ENCODE data around the gene IMPG1.
"Not testable (repeated sequence)": the region's sequence is repeated elsewhere in the genome, so short reads cannot be mapped to it uniquely, and the experiment has no call there.

Gene IMPG1

DNA sequence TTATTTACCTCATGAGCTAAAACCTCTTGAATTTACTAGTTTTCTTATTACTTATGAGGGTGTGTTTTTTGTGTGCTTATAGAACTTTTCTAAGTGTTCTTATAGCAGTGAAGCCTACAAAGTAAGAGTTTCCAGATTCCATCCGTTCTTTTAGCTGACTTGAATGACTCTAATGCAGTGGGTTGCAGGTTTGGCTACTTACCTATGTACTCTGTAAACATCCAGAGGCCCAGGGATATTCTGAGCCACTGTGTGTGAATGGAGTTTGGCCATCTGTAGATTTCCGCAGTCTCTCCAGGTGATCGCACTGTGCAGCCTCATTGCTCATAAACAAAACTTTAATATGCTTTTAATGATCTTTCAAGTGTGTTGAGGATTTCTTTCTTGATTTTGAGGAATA lies 165.6 kb downstream of the IMPG1 start:
- Histone ChIP-seq H3K27me3 (ENCODE audit: insufficient read depth, poor library complexity, severe bottlenecking) (no peaks in the 10 kb centered on the region), H3K27ac (replicated peaks) (no peak overlapping the region), H3K4me3 (replicated peaks; ENCODE audit: insufficient read depth, low read length) (no peak overlapping the region)
- TF ChIP-seq POLR2AphosphoS5 (IDR thresholded peaks at IDR 0.05; ENCODE audit: low read depth): no peak
- DNase-seq (ENCODE audit: low read depth in 1 of 2, low spot score in 1 of 2): no peak

DNA sequence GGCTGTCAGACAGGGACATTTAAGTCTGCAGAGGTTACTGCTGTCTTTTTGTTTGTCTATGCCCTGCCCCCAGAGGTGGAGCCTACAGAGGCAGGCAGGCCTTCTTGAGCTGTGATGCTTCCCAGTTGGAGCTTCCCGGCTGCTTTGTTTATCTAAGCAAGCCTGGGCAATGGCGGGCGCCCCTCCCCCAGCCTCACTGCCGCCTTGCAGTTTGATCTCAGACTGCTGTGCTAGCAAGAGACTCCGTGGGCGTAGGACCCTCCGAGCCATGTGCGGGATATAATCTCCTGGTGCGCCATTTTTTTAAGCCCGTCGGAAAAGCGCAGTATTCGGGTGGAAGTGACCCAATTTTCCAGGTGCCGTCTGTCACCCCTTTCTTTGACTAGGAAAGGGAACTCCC lies 167.3 kb downstream of the IMPG1 start:
- not testable (repeated sequence) for DNase-seq (ENCODE audit: low read depth in 1 of 2, low spot score in 1 of 2); H3K27me3 ChIP-seq (ENCODE audit: insufficient read depth, poor library complexity, severe bottlenecking); H3K4me3 ChIP-seq (replicated peaks; ENCODE audit: insufficient read depth, low read length); H3K27ac ChIP-seq (replicated peaks)

DNA sequence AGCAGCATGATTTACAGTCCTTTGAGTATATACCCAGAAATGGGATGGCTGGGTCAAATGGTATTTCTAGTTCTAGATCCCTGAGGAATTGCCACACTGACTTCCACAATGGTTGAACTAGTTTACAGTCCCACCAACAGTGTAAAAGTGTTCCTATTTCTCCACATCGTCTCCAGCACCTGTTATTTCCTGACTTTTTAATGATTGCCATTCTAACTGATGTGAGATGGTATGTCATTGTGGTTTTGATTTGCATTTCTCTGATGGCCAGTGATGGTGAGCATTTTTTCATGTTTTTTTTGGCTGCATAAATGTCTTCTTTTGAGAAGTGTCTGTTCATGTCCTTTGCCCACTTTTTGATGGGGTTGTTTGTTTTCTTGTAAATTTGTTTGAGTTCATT lies 172.2 kb downstream of the IMPG1 start:
- not testable (repeated sequence) for DNase-seq (ENCODE audit: low read depth in 1 of 2, low spot score in 1 of 2); H3K27me3 ChIP-seq (ENCODE audit: insufficient read depth, poor library complexity, severe bottlenecking); H3K27ac ChIP-seq (replicated peaks); H3K4me3 ChIP-seq (replicated peaks; ENCODE audit: insufficient read depth, low read length)

DNA sequence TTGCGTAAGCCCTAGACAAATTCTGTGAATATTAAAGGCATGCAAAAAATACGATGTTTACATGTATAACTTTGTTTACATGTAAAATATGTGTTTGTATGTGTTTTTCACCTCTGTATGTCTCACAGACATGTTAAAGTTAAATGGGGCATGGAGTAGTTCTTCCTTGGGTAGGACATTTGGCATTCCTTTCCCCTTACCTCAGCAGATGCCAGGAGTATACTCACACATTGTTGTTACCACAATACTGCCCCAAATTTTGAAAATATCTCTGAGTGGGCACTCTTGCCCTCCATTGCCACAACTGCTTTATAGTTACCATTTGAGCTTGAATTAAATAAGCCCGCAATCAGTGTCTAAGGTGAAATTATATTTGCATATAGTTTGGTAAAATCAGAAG lies 175.9 kb downstream of the IMPG1 start:
- H3K4me3 ChIP-seq (replicated peaks; ENCODE audit: insufficient read depth, low read length): no peak overlapping the region
- no peak for DNase-seq (ENCODE audit: low read depth in 1 of 2, low spot score in 1 of 2)
- no peak overlapping the region for H3K27ac ChIP-seq (replicated peaks)
- TF ChIP-seq, protein P1, sequence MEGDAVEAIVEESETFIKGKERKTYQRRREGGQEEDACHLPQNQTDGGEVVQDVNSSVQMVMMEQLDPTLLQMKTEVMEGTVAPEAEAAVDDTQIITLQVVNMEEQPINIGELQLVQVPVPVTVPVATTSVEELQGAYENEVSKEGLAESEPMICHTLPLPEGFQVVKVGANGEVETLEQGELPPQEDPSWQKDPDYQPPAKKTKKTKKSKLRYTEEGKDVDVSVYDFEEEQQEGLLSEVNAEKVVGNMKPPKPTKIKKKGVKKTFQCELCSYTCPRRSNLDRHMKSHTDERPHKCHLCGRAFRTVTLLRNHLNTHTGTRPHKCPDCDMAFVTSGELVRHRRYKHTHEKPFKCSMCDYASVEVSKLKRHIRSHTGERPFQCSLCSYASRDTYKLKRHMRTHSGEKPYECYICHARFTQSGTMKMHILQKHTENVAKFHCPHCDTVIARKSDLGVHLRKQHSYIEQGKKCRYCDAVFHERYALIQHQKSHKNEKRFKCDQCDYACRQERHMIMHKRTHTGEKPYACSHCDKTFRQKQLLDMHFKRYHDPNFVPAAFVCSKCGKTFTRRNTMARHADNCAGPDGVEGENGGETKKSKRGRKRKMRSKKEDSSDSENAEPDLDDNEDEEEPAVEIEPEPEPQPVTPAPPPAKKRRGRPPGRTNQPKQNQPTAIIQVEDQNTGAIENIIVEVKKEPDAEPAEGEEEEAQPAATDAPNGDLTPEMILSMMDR (IDR thresholded peaks at IDR 0.05; ENCODE audit: insufficient read depth, low read length): no peak
- no peak for TF ChIP-seq GABPA (IDR thresholded peaks at IDR 0.05; ENCODE audit: low read depth)
- no peak for TF ChIP-seq SPI1 (IDR thresholded peaks at IDR 0.05; ENCODE audit: borderline replicate concordance, low read depth)
- no peak for TF ChIP-seq POLR2AphosphoS5 (IDR thresholded peaks at IDR 0.05; ENCODE audit: low read depth)
- TF ChIP-seq, protein P2, sequence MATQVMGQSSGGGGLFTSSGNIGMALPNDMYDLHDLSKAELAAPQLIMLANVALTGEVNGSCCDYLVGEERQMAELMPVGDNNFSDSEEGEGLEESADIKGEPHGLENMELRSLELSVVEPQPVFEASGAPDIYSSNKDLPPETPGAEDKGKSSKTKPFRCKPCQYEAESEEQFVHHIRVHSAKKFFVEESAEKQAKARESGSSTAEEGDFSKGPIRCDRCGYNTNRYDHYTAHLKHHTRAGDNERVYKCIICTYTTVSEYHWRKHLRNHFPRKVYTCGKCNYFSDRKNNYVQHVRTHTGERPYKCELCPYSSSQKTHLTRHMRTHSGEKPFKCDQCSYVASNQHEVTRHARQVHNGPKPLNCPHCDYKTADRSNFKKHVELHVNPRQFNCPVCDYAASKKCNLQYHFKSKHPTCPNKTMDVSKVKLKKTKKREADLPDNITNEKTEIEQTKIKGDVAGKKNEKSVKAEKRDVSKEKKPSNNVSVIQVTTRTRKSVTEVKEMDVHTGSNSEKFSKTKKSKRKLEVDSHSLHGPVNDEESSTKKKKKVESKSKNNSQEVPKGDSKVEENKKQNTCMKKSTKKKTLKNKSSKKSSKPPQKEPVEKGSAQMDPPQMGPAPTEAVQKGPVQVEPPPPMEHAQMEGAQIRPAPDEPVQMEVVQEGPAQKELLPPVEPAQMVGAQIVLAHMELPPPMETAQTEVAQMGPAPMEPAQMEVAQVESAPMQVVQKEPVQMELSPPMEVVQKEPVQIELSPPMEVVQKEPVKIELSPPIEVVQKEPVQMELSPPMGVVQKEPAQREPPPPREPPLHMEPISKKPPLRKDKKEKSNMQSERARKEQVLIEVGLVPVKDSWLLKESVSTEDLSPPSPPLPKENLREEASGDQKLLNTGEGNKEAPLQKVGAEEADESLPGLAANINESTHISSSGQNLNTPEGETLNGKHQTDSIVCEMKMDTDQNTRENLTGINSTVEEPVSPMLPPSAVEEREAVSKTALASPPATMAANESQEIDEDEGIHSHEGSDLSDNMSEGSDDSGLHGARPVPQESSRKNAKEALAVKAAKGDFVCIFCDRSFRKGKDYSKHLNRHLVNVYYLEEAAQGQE (IDR thresholded peaks at IDR 0.05; ENCODE audit: insufficient replicate concordance, low read depth): no peak
- no peaks in the 10 kb centered on the region for H3K27me3 ChIP-seq (ENCODE audit: insufficient read depth, poor library complexity, severe bottlenecking)

DNA sequence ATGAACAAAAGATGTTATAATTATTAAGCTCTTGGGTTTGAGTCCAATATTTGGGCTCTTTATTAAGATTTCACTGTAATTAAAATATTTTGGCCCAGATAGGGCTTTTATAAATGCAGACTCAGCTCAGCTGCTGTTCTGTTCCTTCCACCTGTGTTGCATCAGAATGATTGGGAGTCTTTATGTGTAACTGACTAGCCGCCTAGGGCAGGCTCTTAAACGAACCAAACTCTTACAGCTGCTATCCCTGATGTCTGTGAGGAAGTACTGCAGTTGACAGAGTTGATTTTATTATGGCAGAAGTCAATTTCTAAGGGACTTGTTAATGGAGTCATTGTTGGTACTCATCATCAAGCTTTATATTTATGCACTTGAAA lies 178.7 kb downstream of the IMPG1 start:
- no peaks in the 10 kb centered on the region for H3K27me3 ChIP-seq (ENCODE audit: insufficient read depth, poor library complexity, severe bottlenecking)
- H3K27ac ChIP-seq (replicated peaks): no peak overlapping the region
- DNase-seq (ENCODE audit: low read depth in 1 of 2, low spot score in 1 of 2): no peak
- no peak overlapping the region for H3K4me3 ChIP-seq (replicated peaks; ENCODE audit: insufficient read depth, low read length)
- TF ChIP-seq SPI1 (IDR thresholded peaks at IDR 0.05; ENCODE audit: borderline replicate concordance, low read depth): no peak
- TF ChIP-seq, protein P1 (IDR thresholded peaks at IDR 0.05; ENCODE audit: insufficient read depth, low read length): no peak
- TF ChIP-seq POLR2AphosphoS5 (IDR thresholded peaks at IDR 0.05; ENCODE audit: low read depth): no peak

DNA sequence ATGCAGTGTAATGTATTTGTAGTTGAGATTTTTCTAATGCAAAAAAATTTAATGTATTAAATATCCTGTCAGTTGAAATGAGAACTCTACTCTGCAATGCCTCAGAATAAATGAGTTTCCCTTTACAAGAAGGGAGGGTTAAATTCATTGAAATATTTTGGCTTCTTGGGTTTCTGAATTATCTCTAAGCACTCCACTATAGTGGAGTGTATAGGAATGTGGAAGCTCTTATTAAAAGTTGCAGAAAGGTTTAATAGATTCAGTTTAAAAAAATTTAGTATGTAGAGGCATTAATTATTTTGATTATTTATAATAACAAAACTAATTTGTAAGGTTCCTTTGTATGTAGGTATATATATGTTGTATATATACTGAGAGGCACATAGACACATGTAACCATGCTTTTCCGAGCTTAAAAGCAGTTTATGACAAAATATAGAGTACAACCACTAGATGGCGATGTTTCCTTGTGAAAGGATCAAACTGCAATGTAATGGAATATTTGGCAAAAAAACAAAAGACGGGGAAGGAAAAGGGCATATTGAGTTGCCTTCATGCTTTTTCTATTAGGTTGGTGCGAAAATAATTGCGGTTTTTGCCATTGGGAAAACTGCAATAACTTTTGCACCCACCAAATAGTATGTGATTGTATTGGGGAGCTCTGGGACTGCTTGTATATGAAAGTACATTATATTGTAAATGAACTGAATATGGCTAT lies 179.2 kb downstream of the IMPG1 start:
- Histone ChIP-seq H3K27me3 (ENCODE audit: insufficient read depth, poor library complexity, severe bottlenecking) (no peaks in the 10 kb centered on the region), H3K27ac (replicated peaks) (no peak overlapping the region), H3K4me3 (replicated peaks; ENCODE audit: insufficient read depth, low read length) (no peak overlapping the region)
- TF ChIP-seq POLR2AphosphoS5 (IDR thresholded peaks at IDR 0.05; ENCODE audit: low read depth) (no peak), SPI1 (IDR thresholded peaks at IDR 0.05; ENCODE audit: borderline replicate concordance, low read depth) (no peak), GABPA (IDR thresholded peaks at IDR 0.05; ENCODE audit: low read depth) (no peak)
- TF ChIP-seq, protein P1 (IDR thresholded peaks at IDR 0.05; ENCODE audit: insufficient read depth, low read length): no peak
- TF ChIP-seq, protein P2 (IDR thresholded peaks at IDR 0.05; ENCODE audit: insufficient replicate concordance, low read depth): no peak
- DNase-seq (ENCODE audit: low read depth in 1 of 2, low spot score in 1 of 2): peak; percentile 13 to 18

All from HL-60 (cell line).